PFSK-1 (cell line): Measurements from ENCODE around the gene CYYR1.

Experiments
- POLR2AphosphoS5 ChIP-seq: IDR thresholded peaks from 2 replicates; pipeline ENCODE4 v1.6.1; 2012; ENCODE audit warnings: low read depth, mild to moderate bottlenecking, control low read depth, low read length, moderate library complexity
- REST ChIP-seq, 2 experiments: IDR thresholded peaks; 2 replicates each; pipeline versions ENCODE4 v1.6.1 to v1.8.0; 2011 to 2012; ENCODE audit warnings: low read depth in 2 of 2, low read length in 2 of 2, control low read depth in 1 of 2, inconsistent platforms in 1 of 2, mild to moderate bottlenecking in 1 of 2, moderate library complexity in 1 of 2; ENCODE audit not compliant: insufficient read depth in 1 of 2
- SIN3A ChIP-seq: IDR thresholded peaks from 2 replicates; pipeline ENCODE4 v1.6.1; 2012; ENCODE audit warnings: mild to moderate bottlenecking, low read length, moderate library complexity, borderline replicate concordance; ENCODE audit not compliant: insufficient read depth
- TAF1 ChIP-seq: IDR thresholded peaks from 2 replicates; pipeline ENCODE4 v1.6.1; 2012; ENCODE audit warnings: low read length, control low read depth, borderline replicate concordance; ENCODE audit not compliant: insufficient read depth

- TF ChIP-seq TAF1 (no peak), REST (IDR thresholded peaks at IDR 0.05; ENCODE audit: insufficient read depth in 1 of 2, low read depth in 2 of 2, low read length in 2 of 2) (no peak), POLR2AphosphoS5 (no peak), SIN3A (no peak)
These were observed 139.7 kb downstream of the CYYR1 start for GRCh38 chr21:26433386-26433785.
